HepG2 (cell line): ENCODE measurements around the gene ATP6V1C2. TPM values are rescaled to one million over a fixed set of nuclear protein-coding genes. Genes with fewer than 3 reads are reported as not detected.

Experiments
- ATAC-seq: fragments of 200-7000 bp; cut with Tn5 transposase; 3 replicates; pipeline ENCODE4 v1.9.1; 2020; ENCODE audit warnings: mild to moderate bottlenecking, moderate library complexity
- BruUV-seq: library from RNA; stranded (reverse); fragments of 400-500 nt; replicated peaks from 2 replicates; lab custom pipeline; 2021; lab: Mats Ljungman, UMichigan
- CTCF ChIA-PET: fragments of 300-600 bp; formaldehyde crosslinking; extraction: SDS; loops from one replicate; lab custom pipeline; 2021; ENCODE audit warnings: low total read pairs, inconsistent platforms, low intra/inter-chr PET ratio; lab: Yijun Ruan, JAX
- POLR2A ChIA-PET: fragments of 350-600 bp; sonication (Branson Sonifier 250); formaldehyde crosslinking; loops from one replicate; lab custom pipeline; 2020; ENCODE audit warnings: antibody characterized with exemption, inconsistent platforms; lab: Yijun Ruan, JAX
- DNase-seq: peaks from one replicate; pipeline ENCODE4 v3.0.0-alpha.2; 2015; ENCODE audit warnings: low spot score
- FAIRE-seq: peaks from 3 replicates; lab custom pipeline; 2011; peaks lifted over from hg19 to GRCh38; lab: Jason Lieb, UNC
- H2AFZ ChIP-seq: one replicate; pipeline ENCODE4 v1.6.1; 2011; ENCODE audit warnings: low read length, inconsistent platforms
- H3K27ac ChIP-seq: fragments of 300-600 bp; 3 replicates; pipeline ENCODE4 v1.8.0; 2011; ENCODE audit warnings: mixed run types, mild to moderate bottlenecking, mixed read lengths, low read length, inconsistent platforms; ENCODE audit not compliant: insufficient read depth; ENCODE audit errors: extremely low read length
- H3K27me3 ChIP-seq, 2 experiments: fragments of 200-600 bp in 1 of 2; 2 replicates in 1 of 2; 3 replicates in 1 of 2; pipeline versions ENCODE4 v1.6.0 to v1.8.0; 2011; ENCODE audit warnings: low read length in 2 of 2, mild to moderate bottlenecking in 2 of 2, moderate library complexity in 2 of 2, inconsistent platforms in 1 of 2; ENCODE audit not compliant: insufficient read depth in 2 of 2, control insufficient read depth in 1 of 2
- H3K36me3 ChIP-seq, 2 experiments: fragments of 200-600 bp in 1 of 2; replicated peaks in 1 of 2; 2 replicates in 1 of 2; 3 replicates in 1 of 2; pipeline versions ENCODE4 v1.5.1 to v1.8.0; 2011; ENCODE audit warnings: low read length in 2 of 2, inconsistent platforms in 1 of 2; ENCODE audit not compliant: insufficient read depth in 2 of 2, control insufficient read depth in 1 of 2
- H3K4me1 ChIP-seq: 2 replicates; pipeline ENCODE4 v1.5.1; 2012; ENCODE audit warnings: low read length, inconsistent platforms; ENCODE audit not compliant: insufficient read depth
- H3K4me2 ChIP-seq: 2 replicates; pipeline ENCODE4 v1.6.0; 2011; ENCODE audit warnings: low read depth, low read length, inconsistent platforms
- H3K4me3 ChIP-seq, 3 experiments: fragments of 200-600 bp in 1 of 3; sonication (generic), shearing (Covaris generic) in 1 of 3; replicated peaks in 1 of 3; 2 replicates each; pipeline ENCODE4 v1.5.1; 2011 to 2016; ENCODE audit warnings: low read length in 3 of 3, inconsistent platforms in 2 of 3, low read depth in 2 of 3, mild to moderate bottlenecking in 2 of 3, control low read depth in 1 of 3, mixed read lengths in 1 of 3; ENCODE audit not compliant: insufficient read depth in 1 of 3
- H3K79me2 ChIP-seq: one replicate; pipeline ENCODE4 v1.6.1; 2011; ENCODE audit warnings: low read length, inconsistent platforms; ENCODE audit not compliant: insufficient read depth
- H3K9ac ChIP-seq: 2 replicates; pipeline ENCODE4 v1.6.0; 2011; ENCODE audit warnings: mild to moderate bottlenecking, low read depth, low read length, inconsistent platforms; ENCODE audit not compliant: insufficient read depth
- H3K9me3 ChIP-seq: 2 replicates; pipeline ENCODE4 v1.5.1; 2012; ENCODE audit warnings: mild to moderate bottlenecking, low read length
- H4K20me1 ChIP-seq: 2 replicates; pipeline ENCODE4 v1.6.0; 2011; ENCODE audit warnings: inconsistent platforms, mild to moderate bottlenecking, low read length, moderate library complexity; ENCODE audit not compliant: insufficient read depth
- CREB1 ChIP-seq, 2 experiments: fragments of 450-650 bp in 1 of 2; IDR thresholded peaks; 2 replicates each; pipeline ENCODE4 v1.6.1; 2016 to 2017; ENCODE audit warnings: control low read depth in 1 of 2, mild to moderate bottlenecking in 1 of 2, missing compliant biosample characterization in 1 of 2, missing genetic modification characterization in 1 of 2
- FOXC1 ChIP-seq: sonication (generic); formaldehyde crosslinking; IDR thresholded peaks from 2 replicates; pipeline ENCODE4 v1.8.0; 2022; ENCODE audit warnings: mild to moderate bottlenecking, missing genetic modification reagents, borderline replicate concordance
- GTF3A ChIP-seq: sonication (generic); formaldehyde crosslinking; conservative IDR thresholded peaks from 2 replicates; pipeline ENCODE4 v1.4.0; 2020; ENCODE audit warnings: mild to moderate bottlenecking, missing genetic modification reagents
- HMG20A ChIP-seq: IDR thresholded peaks from 2 replicates; pipeline ENCODE4 v1.6.1; 2016; ENCODE audit warnings: borderline replicate concordance
- ZNF121 ChIP-seq: sonication (generic); formaldehyde crosslinking; IDR thresholded peaks from 2 replicates; pipeline ENCODE4 v1.5.0; 2020; ENCODE audit warnings: mild to moderate bottlenecking, missing genetic modification reagents
- ZNF574 ChIP-seq: sonication (generic); formaldehyde crosslinking; IDR thresholded peaks from 2 replicates; pipeline ENCODE4 v1.4.0; 2020; ENCODE audit warnings: missing genetic modification reagents
- WGBS: methylation state at CpG from one replicate; pipeline ENCODE4 v1.1.6; 2017; ENCODE audit warnings: low lambda C conversion rate; 5-methylcytosine and 5-hydroxymethylcytosine counted together
- in situ Hi-C: cut with HindIII; loops from 2 replicates; pipeline ENCODE4 v1.10.0; 2017; ENCODE audit warnings: low pct_unique_long_range_greater_than_20kb; ENCODE audit not compliant: extremely low pct_ligation_motif_present
- intact Hi-C: fragments of 100-400 bp; cut with micrococcal nuclease; formaldehyde crosslinking; loops from one replicate; pipeline ENCODE4 v1.10.0; 2022; ENCODE audit not compliant: unreplicated experiment
- polyA plus RNA-seq, 8 experiments: library from polyadenylated mRNA; depleted of rRNA in 3 of 8; stranded (reverse) in 7 of 8; unstranded in 1 of 8; fragments of >200 nt; fragmentation: Illumina TruSeq in 4 of 8; extraction: Trizol in 4 of 8; gene quantifications; 2 replicates each; pipeline versions ENCODE4 v1.2.1 to v1.2.3, GENCODE V29; 2011 to 2016; ENCODE audit warnings: low read depth in 4 of 8, missing spikeins in 1 of 8, mixed read lengths in 1 of 8; ENCODE audit not compliant: insufficient read depth in 1 of 8
- total RNA-seq, 5 experiments: library from RNA; depleted of rRNA; stranded (reverse); fragments of >200 nt; fragmentation: Illumina TruSeq; extraction: Trizol; gene quantifications; 2 replicates each; pipeline ENCODE4 v1.2.3, GENCODE V29; 2016; ENCODE audit warnings: low read depth in 1 of 5

ATP6V1C2 gene
- total and polyA plus RNA-seq, 2 of the 13 experiments (the other 11 are each of a cell fraction or from before 2014, with no cell fraction given) = 0.04 to 0.29 TPM

- Histone ChIP-seq H3K36me3 (peaks cover 0 to 3% of the 10 kb centered on the region in 2 experiments; a peak in 1 of 5 replicates), H3K27me3 (no peaks in the 10 kb centered on the region; a peak in 1 of 5 replicates), H4K20me1 (peaks cover 5% of the 10 kb centered on the region; the same call in 1 of the 2 replicates), H3K4me2 (no peak overlapping the region), H3K27ac (no peak overlapping the region), H3K4me1 (peaks cover 42% of the 10 kb centered on the region), H3K9ac (no peak overlapping the region), H2AFZ (no peak overlapping the region), H3K79me2 (peaks cover 33% of the 10 kb centered on the region), H3K4me3 (no peak overlapping the region), H3K9me3 (no peaks in the 10 kb centered on the region)
- POLR2A ChIA-PET = no interaction called here
- no TSS peak for BruUV-seq
- in situ Hi-C loops = no loop called here
- no peak for FAIRE-seq
- DNase-seq = no peak
- CTCF ChIA-PET = no interaction called here
- peak; percentile 55; the same call in 1 of the 2 replicates for TF ChIP-seq ZNF121 (CRISPR knock-in tag)
- no peak for TF ChIP-seq ZNF574 (CRISPR knock-in tag)
- no peak for ATAC-seq
- intact Hi-C loops = no loop called here
- WGBS = 90% methylated on average over 6 of the region's 6 CpGs
Measured at GRCh38 chr2:10691521-10691920, 29.9 kb upstream of the ATP6V1C2 start.

- no peak for ATAC-seq
- no peaks in the 10 kb centered on the region for H3K9me3 ChIP-seq
- H3K4me1 ChIP-seq = peaks cover 4% of the 10 kb centered on the region; the same call in 1 of the 2 replicates
- H3K79me2 ChIP-seq = no peaks in the 10 kb centered on the region
- no peak overlapping the region for H3K4me3 ChIP-seq
- no peaks in the 10 kb centered on the region for H3K36me3 ChIP-seq
- no peak overlapping the region for H3K9ac ChIP-seq
- no TSS peak for BruUV-seq
- CTCF ChIA-PET = no interaction called here
- POLR2A ChIA-PET = no interaction called here
- H3K27me3 ChIP-seq = peaks cover 0 to 19% of the 10 kb centered on the region in 2 experiments; a peak in 3 of 5 replicates
- in situ Hi-C loops (no loop called here), intact Hi-C loops (no loop called here)
- DNase-seq = no peak
- whole genome bisulfite sequencing = 9% methylated on average over 4 of the region's 4 CpGs
- FAIRE-seq = no peak
- H3K27ac ChIP-seq = no peak overlapping the region
- no peak overlapping the region for H2AFZ ChIP-seq
- no peaks in the 10 kb centered on the region for H4K20me1 ChIP-seq
- H3K4me2 ChIP-seq = no peak overlapping the region
- no peak for TF ChIP-seq HMG20A (CRISPR knock-in tag)
- TF ChIP-seq GTF3A (CRISPR knock-in tag) = no peak
- TF ChIP-seq CREB1 (IDR thresholded peaks at IDR 0.05) = no peak
- TF ChIP-seq CREB1 (CRISPR knock-in tag; IDR thresholded peaks at IDR 0.05) = no peak
- no peak for TF ChIP-seq FOXC1 (CRISPR knock-in tag)
Measured at GRCh38 chr2:10700078-10700803, 21.2 kb upstream of the ATP6V1C2 start.
